ENCODE data around the gene MEOX1.
"Not testable (repeated sequence)": the region's sequence is repeated elsewhere in the genome, so short reads cannot be mapped to it uniquely, and the experiment has no call there.

MEOX1 gene

DNA sequence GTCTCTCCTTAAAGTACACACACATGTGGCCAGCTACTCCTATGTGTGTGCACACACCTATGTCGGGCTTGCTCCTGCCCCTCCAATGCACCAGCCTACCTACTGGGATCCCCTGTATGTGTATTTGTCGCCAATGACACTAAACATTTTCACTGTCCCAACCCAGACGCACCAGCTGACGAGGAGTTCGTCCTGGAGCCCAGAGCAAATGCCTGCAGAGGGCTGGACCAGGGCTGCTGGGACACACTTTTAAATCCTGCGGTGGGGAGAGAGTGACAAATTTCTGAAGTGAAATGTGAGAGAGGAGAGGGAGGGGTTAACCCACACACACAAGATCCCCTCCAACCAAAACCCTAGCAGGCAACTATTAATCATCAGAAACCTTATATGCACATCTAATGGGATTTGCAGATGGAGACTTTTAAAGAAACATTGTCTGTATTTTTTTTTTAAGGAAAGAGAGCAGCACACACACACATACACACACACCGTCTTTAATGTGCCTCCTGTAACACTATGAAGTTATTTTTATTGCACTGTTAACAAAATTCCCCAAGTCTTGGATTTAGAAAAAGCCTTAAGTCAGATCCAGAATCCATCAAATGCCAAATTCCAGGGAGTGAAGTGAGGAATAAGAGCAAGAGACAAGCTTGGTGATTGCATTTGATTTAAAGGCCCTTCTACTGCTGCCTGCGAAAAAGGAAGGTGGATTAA is at the start of gene MEOX1:
Gene MEOX1, minus strand, starts transcription at position 224 of the 714 bp plus-strand sequence. CDS start 388 bp downstream, outside the sequence.
- ATAC-seq: peak; percentile 88
- peak; percentile 33 for DNase-seq

- ATAC-seq: no peak
- no peak for DNase-seq
These were observed 48.4 kb upstream of the MEOX1 start for GRCh38 chr17:43710101-43710500.

DNA sequence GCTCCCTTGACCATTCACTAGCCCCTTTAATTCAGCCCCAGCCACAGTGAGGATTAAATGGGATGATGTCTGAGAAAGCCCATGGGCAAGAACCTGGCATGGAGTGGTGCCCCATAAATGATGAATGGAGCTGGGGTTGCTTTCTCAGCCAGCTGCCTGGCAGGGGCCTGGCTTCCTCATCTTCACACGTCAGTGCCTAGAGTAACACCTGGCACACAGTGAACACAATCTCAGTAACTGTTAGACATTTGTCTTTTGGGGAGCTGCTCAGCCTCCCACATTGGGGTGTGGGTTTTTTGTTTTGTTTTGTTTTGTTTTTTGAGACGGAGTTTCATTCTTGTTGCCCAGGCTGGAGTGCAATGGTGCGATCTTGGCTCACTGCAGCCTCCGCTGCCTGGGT is 47.5 kb upstream of the MEOX1 start:
- no peak for DNase-seq
- ATAC-seq: no peak

- ATAC-seq: no peak
- no peak for DNase-seq
These were observed 45.5 kb upstream of the MEOX1 start for GRCh38 chr17:43707184-43707583.

GRCh38 chr17:43706235-43706634 is 44.5 kb upstream of the MEOX1 start:
- ATAC-seq: no peak

GRCh38 chr17:43703630-43704029 is 41.9 kb upstream of the MEOX1 start:
- no peak for DNase-seq
- no peak for ATAC-seq

More at GRCh38 chr17:43706235-43706634, 44.5 kb upstream of the MEOX1 start:
- DNase-seq: no peak

DNA sequence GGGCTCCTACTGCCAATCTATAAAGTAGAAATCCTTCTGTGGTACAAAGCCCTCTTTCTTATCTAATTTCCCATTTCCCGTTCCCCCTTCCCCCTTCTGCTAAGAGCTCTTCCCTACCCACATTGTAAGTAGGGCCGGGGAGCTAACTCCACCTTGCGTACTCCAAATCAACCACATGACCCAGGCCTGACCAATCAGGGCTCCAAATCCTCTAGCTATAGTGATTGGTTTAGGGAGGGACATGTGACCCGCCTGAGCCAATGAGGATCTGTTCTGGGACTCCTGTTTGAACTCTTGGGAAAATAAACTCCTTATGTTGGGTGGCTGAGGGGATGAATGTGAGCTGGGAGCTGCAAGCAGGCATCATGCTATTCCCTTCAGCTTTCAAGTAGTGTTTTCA is 40.9 kb upstream of the MEOX1 start:
- DNase-seq (peak; percentile 12), ATAC-seq (no peak)

- ATAC-seq (peak; percentile 80), DNase-seq (peak; percentile 71)
These were observed 39.6 kb upstream of the MEOX1 start for GRCh38 chr17:43701318-43701743.

DNA sequence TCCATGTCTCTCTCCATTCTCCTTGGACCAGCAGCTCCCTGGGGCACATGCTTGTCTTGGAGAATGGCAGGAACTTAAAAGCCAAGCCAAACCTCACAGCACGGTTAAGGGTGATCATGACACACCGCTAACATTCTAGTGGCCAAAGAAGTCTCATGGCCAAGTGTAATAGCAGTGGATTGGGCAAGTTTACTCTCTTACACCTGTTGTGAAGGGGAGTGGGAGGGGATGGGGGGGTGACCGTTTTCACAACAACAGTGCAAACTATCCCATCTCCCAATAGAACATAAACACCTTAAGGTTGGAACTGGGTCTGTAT is 37.7 kb upstream of the MEOX1 start:
- DNase-seq: no peak
- no peak for ATAC-seq

DNA sequence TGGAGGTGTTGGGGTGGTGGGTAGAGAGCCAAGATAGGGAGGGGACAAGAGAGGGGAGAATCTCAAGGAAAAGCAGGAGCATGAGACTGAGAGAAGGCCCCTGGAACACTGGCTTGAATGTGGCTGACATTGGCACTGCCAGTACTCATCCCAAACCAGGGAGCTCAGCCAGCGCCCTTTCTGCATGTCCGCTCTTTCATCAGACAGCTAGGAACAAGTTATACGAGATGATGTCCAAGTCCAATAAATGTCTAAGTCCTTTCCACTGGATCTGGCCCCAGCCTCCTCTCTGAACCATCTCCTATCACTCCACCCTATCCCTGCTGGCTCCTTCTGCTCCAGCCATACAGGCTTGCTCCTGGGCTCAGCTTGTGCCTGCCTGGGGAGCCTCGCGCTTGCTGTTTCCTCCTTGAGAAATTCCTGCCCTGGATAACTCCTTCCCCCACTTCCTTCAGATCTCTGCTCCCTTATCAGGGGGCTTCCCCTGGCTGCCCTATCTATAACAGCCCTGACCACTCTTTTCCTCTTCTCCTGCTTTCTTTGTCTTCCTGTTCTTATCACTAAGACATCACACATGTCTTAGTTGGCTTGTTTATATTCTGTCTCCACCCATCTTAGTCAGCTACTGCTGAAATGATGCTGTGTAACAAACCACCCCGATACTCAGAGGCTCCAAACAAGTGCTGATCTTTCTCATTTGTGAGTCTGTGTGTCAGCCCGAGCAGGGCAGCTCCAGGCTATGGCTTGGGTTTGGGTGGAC is 37.1 kb upstream of the MEOX1 start:
- ATAC-seq (no peak), DNase-seq (no peak)

DNA sequence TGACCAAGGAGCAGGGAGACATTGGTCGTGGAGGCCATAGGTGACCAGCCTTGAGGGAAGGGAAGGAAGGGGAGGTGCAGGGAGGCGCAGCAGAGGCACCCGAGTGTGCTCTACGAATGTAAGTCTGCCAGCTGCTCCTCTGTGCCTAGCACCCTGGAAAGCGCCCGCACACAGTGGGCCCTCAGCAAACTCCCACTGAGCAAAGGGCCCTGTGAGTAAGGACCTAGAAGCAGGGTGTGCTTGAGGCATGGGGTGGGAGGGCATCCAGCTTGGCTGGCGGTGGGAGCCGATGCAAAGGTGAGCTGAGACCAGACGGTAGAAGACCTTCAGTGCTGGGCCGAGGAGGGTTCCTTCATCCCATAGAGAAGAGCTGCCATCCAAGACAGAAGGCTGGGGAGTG is 36.2 kb upstream of the MEOX1 start:
- ATAC-seq (no peak), DNase-seq (no peak)

DNA sequence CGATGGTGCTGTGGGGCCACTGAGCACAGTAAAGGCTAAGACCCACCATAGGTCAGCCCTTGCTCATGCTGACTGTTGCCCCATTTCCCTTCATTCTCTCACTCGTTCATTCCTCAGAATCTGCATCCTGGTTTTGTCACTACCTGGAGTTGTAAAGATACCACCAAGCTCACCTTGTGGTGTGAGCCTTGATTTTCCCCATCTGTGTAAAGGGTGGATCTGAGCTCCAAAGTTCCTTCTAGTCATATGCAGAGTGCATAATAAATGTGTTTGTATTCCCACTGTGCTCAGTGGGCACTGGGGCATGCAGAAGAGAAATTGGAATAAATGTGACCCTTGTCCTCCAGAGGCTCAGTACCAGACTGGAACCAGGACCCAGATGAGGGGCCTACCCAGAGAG is 35.2 kb upstream of the MEOX1 start:
- DNase-seq: no peak

GRCh38 chr17:43695970-43696865 is 34.5 kb upstream of the MEOX1 start:
- ATAC-seq (no peak), DNase-seq (no peak)

More for the DNA sequence above, 35.2 kb upstream of the MEOX1 start:
- ATAC-seq: no peak

DNA sequence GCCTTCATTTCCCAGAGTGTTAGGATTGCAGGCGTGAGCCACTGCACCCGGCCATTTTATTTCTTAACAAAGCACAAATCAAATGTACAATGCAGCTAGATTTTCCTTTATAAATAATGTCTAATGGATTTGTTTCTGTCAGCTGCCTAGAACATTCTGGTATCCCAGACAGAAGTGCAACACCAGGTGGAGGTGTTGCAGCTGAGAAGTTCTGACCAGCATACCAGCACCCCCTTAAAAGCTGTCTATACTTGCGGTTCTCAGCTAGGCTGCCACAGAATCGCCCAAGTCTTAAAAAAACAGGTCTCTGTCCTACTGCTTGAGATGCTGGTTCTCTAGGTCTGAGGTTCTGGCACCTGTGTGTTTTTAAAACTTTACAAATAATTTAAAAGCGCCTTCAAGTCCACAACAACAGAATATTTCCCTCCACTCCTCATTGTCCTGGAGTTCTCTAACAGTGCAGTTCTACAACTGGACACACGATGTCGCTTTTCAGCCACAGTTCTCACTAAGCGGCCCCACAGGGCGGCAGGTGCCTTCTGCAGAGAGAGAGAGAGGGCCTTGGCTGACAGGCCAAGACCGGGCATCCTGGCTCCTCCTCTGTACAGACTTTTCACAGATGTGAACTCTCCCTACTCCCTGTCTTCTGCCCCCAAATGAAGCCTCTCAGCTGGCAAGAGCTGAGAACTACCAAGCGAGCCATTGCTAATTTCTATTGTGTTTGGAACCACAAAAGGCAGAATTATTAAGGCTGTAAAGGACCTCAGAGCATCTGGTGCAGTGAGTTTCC is 32.6 kb upstream of the MEOX1 start:
- DNase-seq (peak; percentile 77), ATAC-seq (peak; percentile 82)

GRCh38 chr17:43691317-43691693 is 29.6 kb upstream of the MEOX1 start:
- ATAC-seq (no peak), DNase-seq (no peak)

GRCh38 chr17:43690624-43691316 is 29.0 kb upstream of the MEOX1 start:
- ATAC-seq: no peak
- no peak for DNase-seq

DNA sequence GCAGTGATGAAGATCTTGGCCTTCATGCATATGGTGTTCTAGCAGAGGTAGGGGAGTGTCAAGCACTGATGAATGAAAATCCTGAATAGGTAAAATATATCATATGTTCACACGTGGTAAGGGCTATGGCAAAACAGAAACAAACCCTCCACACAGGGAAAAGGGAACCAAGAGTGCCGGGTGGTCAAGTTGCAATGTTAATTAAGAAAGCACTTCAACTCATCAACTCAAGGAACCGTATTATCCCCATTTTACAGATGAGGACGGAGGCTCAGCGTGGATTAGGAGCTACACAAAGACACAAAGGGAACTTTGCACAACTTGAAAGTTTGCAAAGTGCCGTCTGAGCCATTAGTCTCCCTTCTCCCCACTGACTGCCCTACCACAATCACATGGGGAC is 28.1 kb upstream of the MEOX1 start:
- ATAC-seq (no peak), DNase-seq (no peak)

GRCh38 chr17:43689131-43689530 is 27.4 kb upstream of the MEOX1 start:
- ATAC-seq (no peak), DNase-seq (no peak)

DNA sequence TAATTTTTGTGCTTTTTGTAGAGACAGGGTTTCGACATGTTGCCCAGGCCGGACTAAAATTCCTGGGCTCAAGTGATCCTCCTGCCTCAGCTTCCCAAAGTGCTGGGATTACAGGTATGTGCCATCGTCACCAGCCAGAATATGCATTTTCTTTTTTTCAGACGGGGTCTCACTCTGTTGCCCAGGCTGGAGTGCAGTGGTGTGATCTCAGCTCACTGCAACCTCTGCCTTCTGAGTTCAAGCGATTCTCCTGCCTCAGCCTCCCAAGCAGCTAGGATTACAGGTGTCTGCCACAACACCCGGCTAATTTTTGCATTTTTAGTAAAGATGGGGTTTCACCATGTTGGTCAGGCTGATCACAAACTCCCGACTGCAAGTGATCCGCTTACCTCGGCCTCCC is 25.2 kb upstream of the MEOX1 start:
- not testable (repeated sequence) for DNase-seq, ATAC-seq

DNA sequence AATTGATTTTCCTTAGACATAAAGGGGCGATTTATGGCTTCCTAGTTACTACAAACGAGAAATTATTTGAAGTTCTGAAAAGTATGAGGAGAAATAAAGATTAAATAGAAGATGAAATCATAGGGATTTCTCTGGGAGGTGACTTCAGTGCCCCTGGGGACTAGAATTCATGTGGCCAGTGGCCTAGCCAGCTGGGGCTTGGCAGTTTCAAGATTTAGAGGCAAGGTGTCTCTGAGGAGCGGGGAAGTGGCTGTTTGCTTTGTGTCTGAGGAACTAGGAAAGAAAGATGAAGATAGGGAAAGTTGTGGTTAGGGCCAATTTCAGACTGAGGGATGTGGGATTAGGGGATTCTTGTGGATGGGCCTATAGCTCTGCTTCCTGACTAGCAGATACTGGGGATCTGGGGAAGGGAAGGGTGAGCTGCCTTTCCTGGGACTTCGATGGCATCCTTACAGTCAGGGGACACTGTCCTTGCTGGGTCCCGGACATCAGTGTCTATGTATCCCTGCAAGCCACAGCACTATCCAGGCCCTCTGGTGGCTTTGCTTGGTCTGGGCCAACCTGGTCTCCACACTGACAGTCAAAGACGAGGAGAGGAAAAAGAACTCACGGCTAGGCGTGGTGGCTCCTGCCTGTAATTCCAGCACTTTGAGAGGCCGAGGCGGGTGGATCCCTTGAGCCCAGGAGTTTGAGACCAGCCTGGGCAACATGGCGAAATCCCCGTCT is 22.4 kb upstream of the MEOX1 start:
- ATAC-seq (no peak), DNase-seq (no peak)

DNA sequence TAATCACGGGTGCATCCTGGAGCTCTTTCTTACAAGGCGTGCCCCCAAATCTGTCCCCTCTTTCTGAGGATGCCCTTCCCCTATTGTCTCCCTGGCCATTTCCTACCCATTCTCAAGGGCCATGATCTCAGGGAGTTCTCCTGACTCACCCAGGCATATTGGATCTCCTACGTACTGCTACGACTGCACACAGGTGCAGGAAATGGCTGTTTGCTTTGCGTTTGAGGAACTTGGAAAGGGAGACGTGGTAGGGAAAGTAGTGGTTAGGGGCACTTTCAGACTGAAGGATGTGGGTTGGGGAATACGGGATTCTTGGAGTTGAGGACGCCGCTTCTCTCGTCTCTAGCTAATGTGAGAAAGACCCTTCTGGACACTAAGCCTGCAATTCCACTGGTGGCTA is 18.7 kb upstream of the MEOX1 start:
- no peak for ATAC-seq
- no peak for DNase-seq

Data from stimulated activated naive CD8-positive, alpha-beta T cell treated with anti-CD3 and anti-CD28 coated beads, Interleukin-15, Interleukin-2, amounts not matched to agents 100 U/mL and 50 U/mL, for 24 hours (primary cell).